Spleen (tissue), 7 donors: ENCODE measurements around the gene CDC42EP3.

Source experiments
- POLR2A ChIP-seq, 3 donors: fragments of 450-650 bp; IDR thresholded peaks; one replicate each; pipeline ENCODE4 v1.5.1; 2017; ENCODE audit warnings: antibody characterized with exemption in 3 of 3, mild to moderate bottlenecking in 1 of 3
- TF ChIP-seq, protein P1 (sequence below), 11 experiments: fragments of 200-600 bp in 7 of 11; fragments of 450-650 bp in 4 of 11; sonication (generic) in 4 of 11; IDR thresholded peaks in 8 of 11; conservative IDR thresholded peaks in 3 of 11; 1 replicate in 7 of 11; 2 replicates in 4 of 11; pipeline versions ENCODE4 v1.4.0 to v1.8.0; 2016 to 2021; ENCODE audit warnings: antibody characterized with exemption in 11 of 11, inconsistent platforms in 4 of 11, mild to moderate bottlenecking in 1 of 11
- donor health status: DM: no; HTN: no; CAD: no; lungs with moderate emphysema.
- donor health status: DM: no; HTN: no; CAD: no.
- donor health status: DM: no; HTN: no; CAD: no.

DNA sequence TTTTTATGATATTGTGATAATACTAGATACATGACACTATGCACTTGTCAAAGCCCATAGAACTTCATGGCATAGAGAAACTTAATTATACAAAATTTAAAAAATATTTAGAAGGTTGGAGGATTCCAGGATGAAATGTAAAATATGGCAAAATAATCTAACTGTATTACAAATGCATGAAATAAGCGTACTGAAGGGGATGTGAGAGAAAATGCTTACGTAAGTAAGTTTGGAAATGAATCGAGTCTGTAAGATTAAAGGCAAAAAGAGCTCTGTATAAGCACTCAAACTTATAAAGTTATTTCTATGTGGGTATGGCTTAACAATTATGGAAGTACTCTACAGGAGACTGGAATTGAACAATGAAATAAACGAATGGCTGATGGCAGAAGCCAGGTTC is 13.4 kb upstream of the CDC42EP3 start:
- TF ChIP-seq, protein P1, sequence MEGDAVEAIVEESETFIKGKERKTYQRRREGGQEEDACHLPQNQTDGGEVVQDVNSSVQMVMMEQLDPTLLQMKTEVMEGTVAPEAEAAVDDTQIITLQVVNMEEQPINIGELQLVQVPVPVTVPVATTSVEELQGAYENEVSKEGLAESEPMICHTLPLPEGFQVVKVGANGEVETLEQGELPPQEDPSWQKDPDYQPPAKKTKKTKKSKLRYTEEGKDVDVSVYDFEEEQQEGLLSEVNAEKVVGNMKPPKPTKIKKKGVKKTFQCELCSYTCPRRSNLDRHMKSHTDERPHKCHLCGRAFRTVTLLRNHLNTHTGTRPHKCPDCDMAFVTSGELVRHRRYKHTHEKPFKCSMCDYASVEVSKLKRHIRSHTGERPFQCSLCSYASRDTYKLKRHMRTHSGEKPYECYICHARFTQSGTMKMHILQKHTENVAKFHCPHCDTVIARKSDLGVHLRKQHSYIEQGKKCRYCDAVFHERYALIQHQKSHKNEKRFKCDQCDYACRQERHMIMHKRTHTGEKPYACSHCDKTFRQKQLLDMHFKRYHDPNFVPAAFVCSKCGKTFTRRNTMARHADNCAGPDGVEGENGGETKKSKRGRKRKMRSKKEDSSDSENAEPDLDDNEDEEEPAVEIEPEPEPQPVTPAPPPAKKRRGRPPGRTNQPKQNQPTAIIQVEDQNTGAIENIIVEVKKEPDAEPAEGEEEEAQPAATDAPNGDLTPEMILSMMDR (IDR thresholded peaks at IDR 0.05 in 8 of 11, conservative IDR thresholded peaks at IDR 0.05 in 3 of 11), result no peak
- no peak for TF ChIP-seq POLR2A (IDR thresholded peaks at IDR 0.05)
